Bronchial epithelial cell (primary cell): ENCODE measurements around the gene PLCXD1. TPM values are rescaled to one million over a fixed set of nuclear protein-coding genes. Genes with fewer than 3 reads are reported as not detected.
A peak's percentile ranks its signal among the peaks of the same experiment; 100 is the strongest.
"Not testable (repeated sequence)": the region's sequence is repeated elsewhere in the genome, so short reads cannot be mapped to it uniquely, and the experiment has no call there.

ENCODE experiments used
- DNase-seq: peaks from one replicate; pipeline ENCODE4 v3.0.0-alpha.2; 2010; ENCODE audit warnings: low read depth
- FAIRE-seq: peaks from 2 replicates; lab custom pipeline; 2011; peaks lifted over from hg19 to GRCh38; lab: Jason Lieb, UNC
- H3K27me3 ChIP-seq: 2 replicates; pipeline ENCODE4 v1.5.1; 2011; ENCODE audit warnings: low read length; ENCODE audit not compliant: control insufficient read depth, insufficient read depth
- H3K36me3 ChIP-seq: 2 replicates; pipeline ENCODE4 v1.5.1; 2011; ENCODE audit warnings: low read length; ENCODE audit not compliant: control insufficient read depth, insufficient read depth
- H3K4me3 ChIP-seq: 2 replicates; pipeline ENCODE4 v1.5.1; 2011; ENCODE audit warnings: mild to moderate bottlenecking, low read depth, low read length, control low read depth
- CTCF ChIP-seq: IDR thresholded peaks from 2 replicates; pipeline ENCODE4 v1.5.1; 2011; ENCODE audit warnings: mild to moderate bottlenecking, moderate library complexity, low read length, control low read depth, inconsistent platforms; ENCODE audit not compliant: insufficient read depth, severe bottlenecking
- total RNA-seq: library from RNA; depleted of rRNA; stranded (reverse); fragments of >200 nt; gene quantifications from 2 replicates; pipeline ENCODE4 v1.2.1, GENCODE V29; 2014

The PLCXD1 gene
- total RNA-seq, 1 donor from 2014 or later: 3.9 TPM

GRCh38 chrX:323721-324628 is 42.8 kb downstream of the PLCXD1 start:
- TF ChIP-seq CTCF: peak; percentile 44
- peak; percentile 76 for DNase-seq
- FAIRE-seq: peak; percentile 100
- H3K27me3 ChIP-seq: no peaks in the 10 kb centered on the region
- no peaks in the 10 kb centered on the region for H3K36me3 ChIP-seq
- no peak overlapping the region for H3K4me3 ChIP-seq

- not testable (repeated sequence) for FAIRE-seq, DNase-seq, H3K27me3 ChIP-seq, H3K4me3 ChIP-seq, H3K36me3 ChIP-seq
These were observed 43.5 kb downstream of the PLCXD1 start for GRCh38 chrX:324664-325063.

- no peak for FAIRE-seq
- peaks cover 2% of the 10 kb centered on the region for H3K27me3 ChIP-seq
- H3K36me3 ChIP-seq: no peaks in the 10 kb centered on the region
- no peak for TF ChIP-seq CTCF
- no peak for DNase-seq
- H3K4me3 ChIP-seq: no peak overlapping the region
These were observed 46.5 kb downstream of the PLCXD1 start for GRCh38 chrX:327660-328126.

- FAIRE-seq: no peak
- Histone ChIP-seq H3K4me3 (no peak overlapping the region), H3K27me3 (peaks cover 2% of the 10 kb centered on the region), H3K36me3 (no peaks in the 10 kb centered on the region)
- no peak for TF ChIP-seq CTCF
- DNase-seq: no peak
These were observed 48.2 kb downstream of the PLCXD1 start for GRCh38 chrX:329291-329910.

GRCh38 chrX:330141-330725 is 49.1 kb downstream of the PLCXD1 start:
- H3K27me3 ChIP-seq, H3K36me3 ChIP-seq, FAIRE-seq, DNase-seq, H3K4me3 ChIP-seq: not testable (repeated sequence)

- peaks cover 2% of the 10 kb centered on the region for H3K27me3 ChIP-seq
- no peak for FAIRE-seq
- H3K4me3 ChIP-seq: no peak overlapping the region
- no peaks in the 10 kb centered on the region for H3K36me3 ChIP-seq
- TF ChIP-seq CTCF: no peak
- no peak for DNase-seq
These were observed 49.6 kb downstream of the PLCXD1 start for GRCh38 chrX:330726-331150.
